ENCODE measurements around the gene KHNYN.
A peak's percentile ranks its signal among the peaks of the same experiment; 100 is the strongest.
"Not testable (repeated sequence)": the region's sequence is repeated elsewhere in the genome, so short reads cannot be mapped to it uniquely, and the experiment has no call there.

The KHNYN gene

GRCh38 chr14:24475261-24475660, 45.5 kb downstream of the KHNYN start:
- DNase-seq (ENCODE audit: low read depth) = no peak

- not testable (repeated sequence) for DNase-seq (ENCODE audit: low read depth)
These were observed 50.2 kb downstream of the KHNYN start for GRCh38 chr14:24479999-24480398.

- no peak for DNase-seq (ENCODE audit: low read depth)
These were observed 52.0 kb downstream of the KHNYN start for GRCh38 chr14:24481622-24482324.

GRCh38 chr14:24482699-24483303, 53.0 kb downstream of the KHNYN start:
- DNase-seq (ENCODE audit: low read depth) = peak; percentile 3

GRCh38 chr14:24483604-24484252, 54.0 kb downstream of the KHNYN start:
- no peak for DNase-seq (ENCODE audit: low read depth)
